KOPT-K1 (cell line): ENCODE measurements around the gene CACNA2D3.

Source experiments
- H3K27ac ChIP-seq: fragments of 200-600 bp; sonication (generic); 2 replicates; pipeline ENCODE4 v1.5.1; 2016; ENCODE audit warnings: antibody characterized with exemption, mild to moderate bottlenecking, low read depth, low read length; ENCODE audit not compliant: poor library complexity, severe bottlenecking
- H3K36me3 ChIP-seq: fragments of 200-600 bp; sonication (generic); 2 replicates; pipeline ENCODE4 v1.5.1; 2017; ENCODE audit warnings: antibody characterized with exemption, mild to moderate bottlenecking, low read length, moderate library complexity; ENCODE audit not compliant: insufficient read depth
- H3K9me3 ChIP-seq: fragments of 200-600 bp; sonication (generic); 2 replicates; pipeline ENCODE4 v1.5.1; 2017; ENCODE audit warnings: antibody characterized with exemption, low read length, mild to moderate bottlenecking; ENCODE audit not compliant: insufficient read depth, poor library complexity, severe bottlenecking

Gene CACNA2D3

GRCh38 chr3:54572197-54572895 lies 450.0 kb downstream of the CACNA2D3 start:
- Histone ChIP-seq H3K9me3 (no peaks in the 10 kb centered on the region), H3K36me3 (no peaks in the 10 kb centered on the region), H3K27ac (no peak overlapping the region)

DNA sequence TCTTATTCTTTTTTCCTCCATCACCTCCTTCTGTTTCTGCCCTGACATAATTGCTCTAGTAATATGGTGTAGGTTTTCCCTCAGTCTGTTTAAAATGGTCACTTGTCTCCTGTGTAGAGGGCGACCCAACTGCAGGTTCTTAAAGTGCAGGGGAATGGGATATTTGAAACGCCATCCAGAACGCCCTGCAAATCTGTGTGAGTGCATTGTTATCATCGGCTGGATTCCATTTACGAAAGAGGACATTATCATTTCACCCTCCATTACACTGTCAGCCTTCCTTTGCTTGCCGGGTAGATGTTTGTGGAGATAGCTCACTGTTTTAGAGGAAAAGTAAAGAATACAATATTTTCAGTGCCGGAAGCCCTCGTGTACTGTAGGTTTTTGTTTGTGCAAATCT lies 451.5 kb downstream of the CACNA2D3 start:
- H3K36me3 ChIP-seq: no peaks in the 10 kb centered on the region
- no peak overlapping the region for H3K27ac ChIP-seq
- H3K9me3 ChIP-seq: no peaks in the 10 kb centered on the region

GRCh38 chr3:54574906-54575617 lies 452.7 kb downstream of the CACNA2D3 start:
- Histone ChIP-seq H3K27ac (no peak overlapping the region), H3K36me3 (no peaks in the 10 kb centered on the region), H3K9me3 (no peaks in the 10 kb centered on the region)

- no peaks in the 10 kb centered on the region for H3K9me3 ChIP-seq
- no peaks in the 10 kb centered on the region for H3K36me3 ChIP-seq
- no peak overlapping the region for H3K27ac ChIP-seq
These were observed 453.2 kb downstream of the CACNA2D3 start for GRCh38 chr3:54575618-54575960.

DNA sequence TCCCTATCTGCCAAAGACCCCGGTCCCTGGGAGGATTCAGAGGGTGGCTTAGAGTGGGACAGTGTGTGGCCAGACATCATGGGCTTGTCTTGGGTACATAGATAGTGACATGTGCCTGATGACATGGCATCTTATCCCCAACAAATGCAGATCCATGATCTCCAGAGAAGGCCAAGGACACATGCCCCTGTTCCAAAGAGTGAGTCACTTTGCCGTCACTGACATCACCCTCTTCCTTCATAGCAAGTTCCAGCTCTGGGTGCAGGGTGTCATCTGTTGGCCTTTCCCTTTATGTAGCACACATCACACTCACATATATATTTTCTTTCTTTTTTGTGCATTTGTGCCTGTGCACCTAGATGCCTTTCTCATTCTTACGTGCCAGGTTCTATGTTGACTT lies 455.0 kb downstream of the CACNA2D3 start:
- Histone ChIP-seq H3K9me3 (no peaks in the 10 kb centered on the region), H3K36me3 (no peaks in the 10 kb centered on the region), H3K27ac (no peak overlapping the region)

- Histone ChIP-seq H3K9me3 (no peaks in the 10 kb centered on the region), H3K36me3 (no peaks in the 10 kb centered on the region), H3K27ac (no peak overlapping the region)
These were observed 456.1 kb downstream of the CACNA2D3 start for GRCh38 chr3:54578417-54578816.

DNA sequence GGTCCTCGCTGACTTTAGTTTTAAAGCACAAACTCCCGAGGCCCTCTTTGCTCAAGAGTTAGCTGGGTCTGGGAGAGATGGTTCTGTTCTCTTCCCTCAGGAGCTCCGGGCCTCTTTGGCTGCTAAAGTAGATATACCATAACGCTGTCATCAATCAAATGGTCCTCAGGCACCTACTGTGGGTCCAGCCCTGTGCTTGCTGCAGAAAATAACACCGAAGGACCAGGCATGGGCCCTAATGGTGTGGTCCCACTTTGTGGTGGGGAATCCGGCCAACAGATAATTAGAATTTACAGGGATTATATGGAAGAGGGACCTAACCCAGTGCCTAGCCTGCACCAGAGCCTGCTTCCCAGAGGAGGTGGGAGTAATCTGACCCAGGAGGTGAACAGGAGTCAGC lies 458.1 kb downstream of the CACNA2D3 start:
- Histone ChIP-seq H3K27ac (no peak overlapping the region), H3K9me3 (no peaks in the 10 kb centered on the region), H3K36me3 (no peaks in the 10 kb centered on the region)

- Histone ChIP-seq H3K27ac (no peak overlapping the region), H3K36me3 (no peaks in the 10 kb centered on the region), H3K9me3 (no peaks in the 10 kb centered on the region)
These were observed 460.1 kb downstream of the CACNA2D3 start for GRCh38 chr3:54582424-54582823.

- no peaks in the 10 kb centered on the region for H3K36me3 ChIP-seq
- no peak overlapping the region for H3K27ac ChIP-seq
- no peaks in the 10 kb centered on the region for H3K9me3 ChIP-seq
These were observed 468.8 kb downstream of the CACNA2D3 start for GRCh38 chr3:54591157-54591556.

- Histone ChIP-seq H3K27ac (no peak overlapping the region), H3K36me3 (no peaks in the 10 kb centered on the region), H3K9me3 (no peaks in the 10 kb centered on the region)
These were observed 471.3 kb downstream of the CACNA2D3 start for GRCh38 chr3:54593653-54594052.

GRCh38 chr3:54596087-54596486 lies 473.7 kb downstream of the CACNA2D3 start:
- Histone ChIP-seq H3K27ac (no peak overlapping the region), H3K9me3 (no peaks in the 10 kb centered on the region), H3K36me3 (no peaks in the 10 kb centered on the region)

- Histone ChIP-seq H3K9me3 (no peaks in the 10 kb centered on the region), H3K27ac (no peak overlapping the region), H3K36me3 (no peaks in the 10 kb centered on the region)
These were observed 477.4 kb downstream of the CACNA2D3 start for GRCh38 chr3:54599716-54600115.

DNA sequence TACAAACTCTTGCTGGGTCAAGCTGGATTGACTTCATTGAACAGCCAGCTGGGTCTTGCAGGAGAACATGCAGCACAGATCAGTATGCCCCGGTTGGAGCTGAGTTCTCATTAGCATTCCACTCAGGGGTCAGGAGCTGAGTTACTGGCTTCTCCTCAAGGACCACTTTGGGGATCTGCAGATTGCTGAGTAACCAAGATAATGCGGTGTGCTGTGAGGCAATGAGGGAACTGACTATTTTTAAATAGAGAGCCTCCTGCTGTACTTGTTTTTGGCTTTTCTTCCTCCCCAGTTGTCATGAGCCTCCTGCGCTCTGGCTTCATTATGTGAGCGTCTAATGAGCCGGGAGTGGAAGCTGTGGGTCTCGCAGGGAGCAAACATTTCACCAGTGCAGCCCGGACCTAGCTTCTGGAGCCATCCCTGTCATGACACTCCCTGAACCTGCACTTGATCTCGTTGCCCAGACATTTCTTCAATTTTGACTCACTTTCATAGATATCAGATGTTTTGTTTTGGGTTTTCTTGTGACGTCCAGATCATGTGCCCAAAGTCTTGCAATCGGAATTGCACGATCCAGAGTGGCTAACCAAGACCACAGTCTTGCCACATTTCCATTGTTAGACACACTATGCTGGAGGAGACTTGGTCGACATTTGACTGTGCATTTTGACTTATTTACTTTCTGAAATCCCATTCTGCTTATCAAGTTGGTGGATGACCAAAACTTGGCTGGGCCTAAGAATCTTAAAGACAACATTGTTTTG lies 478.3 kb downstream of the CACNA2D3 start:
- no peaks in the 10 kb centered on the region for H3K36me3 ChIP-seq
- H3K27ac ChIP-seq: no peak overlapping the region
- H3K9me3 ChIP-seq: no peaks in the 10 kb centered on the region

GRCh38 chr3:54604495-54604894 lies 482.1 kb downstream of the CACNA2D3 start:
- Histone ChIP-seq H3K27ac (no peak overlapping the region), H3K9me3 (no peaks in the 10 kb centered on the region), H3K36me3 (no peaks in the 10 kb centered on the region)

DNA sequence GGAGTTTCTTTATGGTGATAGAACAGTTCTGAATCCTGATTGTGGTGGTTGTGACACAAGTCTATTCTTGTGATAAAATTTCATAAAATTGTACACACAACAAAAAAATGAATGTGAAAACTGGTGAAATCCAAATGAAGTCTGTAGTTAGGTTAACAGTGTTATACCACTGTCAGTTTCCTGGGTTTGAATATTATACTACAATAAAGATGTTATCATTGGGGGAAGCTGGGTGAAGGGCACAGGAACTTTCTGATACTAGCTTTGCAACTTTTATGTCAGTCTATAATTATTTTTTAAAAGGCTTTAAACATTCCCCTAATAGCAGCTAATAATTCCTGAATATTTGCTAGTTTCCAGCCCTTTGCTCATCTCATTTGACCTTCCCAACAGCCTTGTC lies 485.7 kb downstream of the CACNA2D3 start:
- no peaks in the 10 kb centered on the region for H3K9me3 ChIP-seq
- H3K27ac ChIP-seq: no peak overlapping the region
- no peaks in the 10 kb centered on the region for H3K36me3 ChIP-seq
